ENCODE results near the gene RTN4RL2. TPM values are rescaled to one million over a fixed set of nuclear protein-coding genes. Genes with fewer than 3 reads are reported as not detected.

The RTN4RL2 gene
- total RNA-seq, 1 experiment from 2014 or later, result 5.5 TPM

DNA sequence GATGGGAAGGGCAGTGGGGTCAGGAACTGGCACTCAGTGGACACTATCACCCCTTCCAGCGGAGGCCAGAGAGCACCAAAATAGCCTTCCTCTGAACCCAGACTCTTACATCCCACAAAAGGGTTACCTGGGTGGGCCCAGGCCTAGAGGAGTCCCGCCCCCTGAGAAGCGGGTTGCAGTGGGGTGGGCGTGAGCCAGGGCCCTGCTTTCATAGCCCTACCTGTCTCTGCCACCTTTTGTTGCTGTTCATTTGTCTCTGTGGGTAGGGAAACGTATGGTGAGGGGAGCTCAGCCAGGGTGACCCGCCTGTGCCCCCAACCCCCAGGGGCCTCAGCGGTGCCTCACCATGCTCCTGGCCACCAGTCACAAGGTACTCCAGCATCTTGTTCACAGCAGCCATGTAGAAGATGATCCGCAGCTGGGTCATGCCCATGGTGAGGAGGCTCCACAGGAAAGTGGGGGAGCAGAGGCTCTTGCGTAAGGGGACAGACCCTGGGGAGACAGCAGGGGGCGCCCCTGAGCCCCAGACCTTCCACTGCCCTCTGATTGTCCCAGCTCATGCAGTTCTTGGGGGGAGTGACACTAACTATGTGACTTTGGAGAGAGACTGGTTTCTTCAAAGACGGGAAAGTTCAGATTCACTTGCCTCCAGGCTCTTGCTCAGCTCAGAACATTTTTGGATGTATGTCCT, 31.2 kb downstream of the RTN4RL2 start:
- POLR2A ChIA-PET, result no interaction called here
- intact Hi-C loops (cut with micrococcal nuclease; ENCODE audit: unreplicated experiment), result loop anchor here (2.0 kb wide), 1 partner anchor 71 kb away; no protein-coding TSS in a partner anchor
- Mint-ChIP-seq H3K36me3 (ENCODE audit: insufficient read depth, unreplicated experiment) (peaks cover 53% of the 10 kb centered on the region), H3K27me3 (ENCODE audit: insufficient read depth, unreplicated experiment) (no peaks in the 10 kb centered on the region), H3K4me1 (ENCODE audit: low read depth, unreplicated experiment) (peaks cover 14% of the 10 kb centered on the region), H3K4me3 (ENCODE audit: unreplicated experiment) (no peak overlapping the region), H3K27ac (ENCODE audit: unreplicated experiment) (no peak overlapping the region), H3K9me3 (ENCODE audit: unreplicated experiment) (no peaks in the 10 kb centered on the region)
- Histone ChIP-seq H3K27me3 (replicated peaks; ENCODE audit: control insufficient read depth, insufficient read depth, low read length) (no peaks in the 10 kb centered on the region), H3K4me3 (ENCODE audit: low read depth, low read length) (no peak overlapping the region), H3K36me3 (ENCODE audit: control insufficient read depth, insufficient read depth, low read length) (peaks cover 7% of the 10 kb centered on the region), H3K9me3 (no peaks in the 10 kb centered on the region), H3K4me1 (peaks cover 17% of the 10 kb centered on the region)
- CTCF ChIA-PET, result interaction anchor here (0.5 to 1.9 kb wide), 8 partner anchors 9 to 156 kb away, joined by 3 to 18 read pairs (median 4); partner anchors contain the start of gene SSRP1
- DNase-seq, result peak in 1 of 2 experiments; percentile 64
- TF ChIP-seq, protein P1, sequence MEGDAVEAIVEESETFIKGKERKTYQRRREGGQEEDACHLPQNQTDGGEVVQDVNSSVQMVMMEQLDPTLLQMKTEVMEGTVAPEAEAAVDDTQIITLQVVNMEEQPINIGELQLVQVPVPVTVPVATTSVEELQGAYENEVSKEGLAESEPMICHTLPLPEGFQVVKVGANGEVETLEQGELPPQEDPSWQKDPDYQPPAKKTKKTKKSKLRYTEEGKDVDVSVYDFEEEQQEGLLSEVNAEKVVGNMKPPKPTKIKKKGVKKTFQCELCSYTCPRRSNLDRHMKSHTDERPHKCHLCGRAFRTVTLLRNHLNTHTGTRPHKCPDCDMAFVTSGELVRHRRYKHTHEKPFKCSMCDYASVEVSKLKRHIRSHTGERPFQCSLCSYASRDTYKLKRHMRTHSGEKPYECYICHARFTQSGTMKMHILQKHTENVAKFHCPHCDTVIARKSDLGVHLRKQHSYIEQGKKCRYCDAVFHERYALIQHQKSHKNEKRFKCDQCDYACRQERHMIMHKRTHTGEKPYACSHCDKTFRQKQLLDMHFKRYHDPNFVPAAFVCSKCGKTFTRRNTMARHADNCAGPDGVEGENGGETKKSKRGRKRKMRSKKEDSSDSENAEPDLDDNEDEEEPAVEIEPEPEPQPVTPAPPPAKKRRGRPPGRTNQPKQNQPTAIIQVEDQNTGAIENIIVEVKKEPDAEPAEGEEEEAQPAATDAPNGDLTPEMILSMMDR (IDR thresholded peaks at IDR 0.05; ENCODE audit: insufficient read depth in 1 of 2, low read depth in 1 of 2, low read length in 1 of 2, severe bottlenecking in 1 of 2, unreplicated experiment in 1 of 2), result peak; percentile 69 to 74
- BruUV-seq (replicated peaks), result no TSS peak

DNA sequence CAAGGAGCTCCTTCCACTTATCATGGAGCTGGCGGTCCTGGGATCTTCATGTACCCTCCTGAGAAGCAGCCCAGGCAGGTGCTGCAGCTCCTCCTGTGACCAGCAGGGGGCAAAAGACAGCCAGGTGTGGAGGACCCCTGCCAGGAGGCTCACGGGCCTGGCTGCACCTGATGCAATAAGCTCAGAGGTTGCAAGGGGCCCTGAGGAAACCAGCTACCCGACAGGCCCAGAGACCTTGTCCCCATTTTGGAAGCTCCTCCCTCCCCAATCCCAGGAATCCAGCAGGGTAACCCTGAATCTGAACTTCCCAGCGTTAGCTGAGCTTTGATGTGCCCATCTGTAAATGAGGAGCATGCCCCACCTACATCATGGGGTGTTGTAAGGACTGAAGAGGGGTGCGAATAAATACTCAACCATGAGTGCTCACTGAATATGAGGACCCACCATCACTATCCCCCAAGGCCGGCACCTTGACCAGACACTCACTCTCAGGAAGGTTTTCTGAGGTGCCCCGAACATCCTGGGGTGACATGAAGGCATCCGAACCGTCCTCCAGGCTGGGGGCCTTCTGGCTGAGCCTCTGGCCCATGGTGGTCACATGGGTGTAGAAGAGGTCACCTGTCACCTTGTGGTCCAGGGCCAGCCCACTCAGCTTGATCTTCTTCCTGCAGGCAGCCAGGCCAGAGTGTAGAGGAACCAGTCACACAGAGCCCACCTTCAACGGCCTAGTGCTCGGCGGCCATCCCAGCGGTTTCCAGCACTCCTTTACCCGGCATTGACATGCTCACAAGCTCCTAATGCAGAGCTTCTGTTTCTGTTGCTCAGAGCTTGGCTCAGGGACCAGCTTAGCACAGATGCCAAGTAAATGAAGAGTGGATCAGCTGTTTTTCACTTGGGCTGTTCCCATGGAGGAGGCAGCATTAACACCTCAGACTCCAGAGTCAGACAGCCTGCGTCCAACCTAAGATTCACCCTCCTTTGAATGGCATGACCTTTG, 33.5 kb downstream of the RTN4RL2 start:
- no peaks in the 10 kb centered on the region for H3K27me3 ChIP-seq (replicated peaks; ENCODE audit: control insufficient read depth, insufficient read depth, low read length)
- Mint-ChIP-seq H3K4me3 (ENCODE audit: unreplicated experiment) (peak overlapping the region; percentile 25), H3K4me1 (ENCODE audit: low read depth, unreplicated experiment) (peaks cover 28% of the 10 kb centered on the region), H3K9me3 (ENCODE audit: unreplicated experiment) (no peaks in the 10 kb centered on the region), H3K27me3 (ENCODE audit: insufficient read depth, unreplicated experiment) (no peaks in the 10 kb centered on the region), H3K36me3 (ENCODE audit: insufficient read depth, unreplicated experiment) (peaks cover 67% of the 10 kb centered on the region), H3K27ac (ENCODE audit: unreplicated experiment) (peak overlapping the region; percentile 96)
- peak; percentile 95 to 96 for DNase-seq
- no peak overlapping the region for H3K4me3 ChIP-seq (ENCODE audit: low read depth, low read length)
- BruUV-seq (replicated peaks), result TSS peak; percentile 98
- TF ChIP-seq, protein P1 (IDR thresholded peaks at IDR 0.05; ENCODE audit: insufficient read depth in 1 of 2, low read depth in 1 of 2, low read length in 1 of 2, severe bottlenecking in 1 of 2, unreplicated experiment in 1 of 2), result peak; percentile 95 to 97
- H3K4me1 ChIP-seq, result peaks cover 40% of the 10 kb centered on the region
- POLR2A ChIA-PET, result interaction anchor here (0.6 to 1.4 kb wide), 6 partner anchors 19 to 168 kb away, joined by 3 to 13 read pairs (median 6); partner anchors contain the start of gene SLC43A1
- H3K36me3 ChIP-seq (ENCODE audit: control insufficient read depth, insufficient read depth, low read length), result peaks cover 10% of the 10 kb centered on the region
- intact Hi-C loops (cut with micrococcal nuclease; ENCODE audit: unreplicated experiment), result loop anchor here (1.0 to 2.0 kb wide), 6 partner anchors 21 to 147 kb away; partner anchors contain the start of gene SLC43A1
- no peaks in the 10 kb centered on the region for H3K9me3 ChIP-seq
- CTCF ChIA-PET, result interaction anchor here (0.6 to 2.2 kb wide), 24 partner anchors 8 to 280 kb away, joined by 3 to 132 read pairs (median 10); partner anchors contain the start of genes RTN4RL2, SLC43A1, TIMM10 and UBE2L6
